Cardiac septum (tissue), 1 donor: ENCODE results near the gene AMBP. TPM values are rescaled to one million over a fixed set of nuclear protein-coding genes. Genes with fewer than 3 reads are reported as not detected.

ENCODE experiments used
- DNase-seq: peaks from one replicate; pipeline ENCODE4 v3.0.0-alpha.2; 2020; ENCODE audit warnings: low spot score
- intact Hi-C: fragments of 100-400 bp; cut with DNase I; formaldehyde crosslinking; loops from one replicate; pipeline ENCODE4 v1.14.0; 2022
- total RNA-seq: library from RNA; stranded (reverse); fragmentation: NEBNext Ultra II Directional; extraction: Animal tissue kit (Norgen Biotek cat#: 25700); gene quantifications from one replicate; pipeline ENCODE4 v1.2.1, GENCODE V29; 2021
- donor health status: DM: no; HTN: no; CAD: no.

Gene AMBP
- total RNA-seq, 1 donor from 2014 or later: not detected

GRCh38 chr9:114027863-114028465, 50.1 kb downstream of the AMBP start:
- DNase-seq: no peak
- intact Hi-C loops: no loop called here

DNA sequence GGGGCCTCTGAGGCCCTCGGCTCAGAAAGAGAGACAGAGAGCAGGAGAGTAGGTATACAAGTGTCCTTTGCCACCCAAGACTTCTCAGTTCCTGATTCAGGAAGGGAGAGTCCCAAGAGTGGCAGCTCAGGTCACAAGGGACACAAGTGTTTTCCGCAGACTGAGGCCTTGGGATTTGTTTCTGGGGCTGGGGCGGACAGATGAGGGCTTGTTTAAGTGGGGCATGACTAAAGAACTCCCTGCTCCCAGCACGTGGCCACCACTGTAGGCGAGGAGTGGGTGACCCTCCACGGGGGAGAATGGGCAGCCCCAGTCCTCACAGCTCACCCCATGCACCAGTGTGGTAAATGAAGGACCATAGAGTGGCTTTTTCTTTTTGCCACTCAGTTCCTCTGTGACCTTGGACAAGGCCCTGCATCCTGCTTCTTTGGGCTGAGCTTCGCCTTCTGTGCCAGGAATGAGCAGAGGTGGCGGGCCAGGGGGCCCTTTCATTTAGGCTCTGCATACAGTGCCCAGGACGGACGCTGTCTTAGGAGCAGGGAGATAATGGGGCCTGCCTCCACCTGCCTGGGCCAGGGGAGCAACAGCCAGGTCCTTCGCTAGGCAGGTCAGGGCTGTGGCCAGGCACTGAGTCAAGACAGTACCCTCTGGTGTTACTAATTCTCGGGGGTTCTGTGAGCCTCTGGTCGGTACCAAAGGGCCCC, 50.8 kb downstream of the AMBP start:
- peak; percentile 72 for DNase-seq
- intact Hi-C loops: no loop called here

GRCh38 chr9:114026335-114026734, 51.8 kb downstream of the AMBP start:
- intact Hi-C loops: no loop called here
- DNase-seq: no peak

DNA sequence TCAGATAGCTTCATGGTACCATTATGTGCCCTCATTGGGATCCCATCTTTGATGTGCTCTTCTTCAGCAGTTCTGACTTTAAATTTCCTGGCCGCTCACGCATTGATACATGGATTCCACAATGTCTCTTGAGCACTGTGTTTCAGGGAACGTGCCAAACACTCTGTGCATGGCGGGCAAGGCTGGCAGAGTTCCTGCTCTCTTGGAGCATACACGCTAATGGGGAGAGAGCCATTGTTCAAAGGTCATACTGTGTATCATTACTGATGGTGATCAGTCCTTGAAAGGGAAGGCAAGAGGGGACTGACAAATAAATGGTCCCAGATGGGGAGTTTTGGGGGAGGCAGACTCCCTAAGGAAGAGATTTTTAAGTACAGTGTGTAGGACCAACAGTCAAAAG, 52.3 kb downstream of the AMBP start:
- no peak for DNase-seq
- intact Hi-C loops: no loop called here

DNA sequence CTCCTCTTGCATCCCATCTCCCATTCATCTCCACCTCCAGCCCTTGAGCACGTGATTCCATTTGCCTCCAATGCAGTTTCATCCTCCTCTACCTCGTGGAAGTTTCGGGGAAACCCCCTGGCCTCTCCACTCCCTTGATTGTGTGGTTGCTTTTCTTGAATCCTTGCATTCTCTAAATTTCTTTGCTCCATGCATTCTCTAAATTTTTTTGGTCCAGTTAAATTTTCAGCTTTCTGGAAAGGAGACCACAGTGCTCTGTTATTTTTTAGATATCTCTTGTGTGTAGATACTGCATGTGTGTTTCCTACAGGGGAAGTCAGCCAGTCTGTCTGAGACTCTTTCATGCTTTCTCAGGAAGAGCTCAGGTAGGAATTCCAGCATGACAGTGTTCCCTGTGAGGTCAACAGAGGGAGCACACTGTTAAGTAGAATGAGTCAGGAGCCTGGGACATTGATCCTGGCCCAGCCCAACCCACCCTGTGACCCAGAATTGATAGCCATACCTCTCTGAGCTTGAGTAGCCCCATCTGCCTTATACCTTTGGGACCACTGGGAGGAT, 52.8 kb downstream of the AMBP start:
- intact Hi-C loops: no loop called here
- no peak for DNase-seq

- DNase-seq: no peak
- intact Hi-C loops: no loop called here
These were observed 54.1 kb downstream of the AMBP start for GRCh38 chr9:114023961-114024360.

GRCh38 chr9:114021578-114021977, 56.5 kb downstream of the AMBP start:
- no peak for DNase-seq
- intact Hi-C loops: no loop called here

DNA sequence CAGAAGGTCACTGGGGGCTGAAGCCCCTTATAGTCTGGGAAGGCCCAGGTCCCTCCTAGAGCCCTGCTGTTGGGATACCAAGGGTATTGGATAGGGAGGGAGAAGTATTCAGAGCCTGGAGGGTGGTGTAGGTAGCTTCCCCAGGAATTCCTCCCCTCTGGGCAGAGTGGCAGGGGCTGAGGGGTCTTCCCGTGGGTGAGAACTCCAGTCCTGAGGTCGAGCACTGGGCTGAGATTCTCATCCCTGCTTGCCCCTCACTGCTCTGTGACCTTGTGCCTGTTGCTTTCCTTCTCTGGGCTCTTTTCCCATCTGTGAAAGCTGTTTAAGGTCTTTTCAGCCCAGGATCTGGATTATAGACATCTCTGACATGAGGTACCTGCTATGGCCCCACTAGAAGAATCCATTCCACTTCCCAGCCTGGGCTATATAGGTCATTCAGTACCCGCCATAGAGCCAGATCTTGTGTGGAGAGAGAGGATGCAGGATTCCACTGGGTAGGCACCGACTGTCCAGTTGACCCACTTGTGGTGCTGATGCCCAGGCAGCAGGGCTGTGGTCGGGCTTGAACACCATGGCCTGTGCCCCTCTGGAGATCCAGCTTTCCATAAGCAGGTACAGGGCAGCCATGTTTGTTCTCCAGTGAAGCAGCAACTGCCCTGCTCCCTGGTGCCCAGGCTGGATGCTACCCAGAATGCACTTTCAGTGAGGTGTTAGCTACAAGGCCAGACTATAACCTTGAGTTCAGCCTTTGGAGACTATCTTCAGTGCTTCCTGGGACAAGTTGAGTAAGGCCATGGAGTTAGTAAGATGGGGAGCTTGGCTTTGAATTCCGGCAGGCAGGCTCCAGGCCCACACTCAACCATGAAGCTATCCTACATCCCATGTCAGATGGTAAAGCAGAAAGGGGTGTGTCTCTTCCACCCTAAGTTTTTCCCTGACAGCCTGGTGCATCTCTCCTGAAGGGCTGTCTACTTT, 60.1 kb downstream of the AMBP start:
- intact Hi-C loops: no loop called here
- DNase-seq: peak; percentile 71

DNA sequence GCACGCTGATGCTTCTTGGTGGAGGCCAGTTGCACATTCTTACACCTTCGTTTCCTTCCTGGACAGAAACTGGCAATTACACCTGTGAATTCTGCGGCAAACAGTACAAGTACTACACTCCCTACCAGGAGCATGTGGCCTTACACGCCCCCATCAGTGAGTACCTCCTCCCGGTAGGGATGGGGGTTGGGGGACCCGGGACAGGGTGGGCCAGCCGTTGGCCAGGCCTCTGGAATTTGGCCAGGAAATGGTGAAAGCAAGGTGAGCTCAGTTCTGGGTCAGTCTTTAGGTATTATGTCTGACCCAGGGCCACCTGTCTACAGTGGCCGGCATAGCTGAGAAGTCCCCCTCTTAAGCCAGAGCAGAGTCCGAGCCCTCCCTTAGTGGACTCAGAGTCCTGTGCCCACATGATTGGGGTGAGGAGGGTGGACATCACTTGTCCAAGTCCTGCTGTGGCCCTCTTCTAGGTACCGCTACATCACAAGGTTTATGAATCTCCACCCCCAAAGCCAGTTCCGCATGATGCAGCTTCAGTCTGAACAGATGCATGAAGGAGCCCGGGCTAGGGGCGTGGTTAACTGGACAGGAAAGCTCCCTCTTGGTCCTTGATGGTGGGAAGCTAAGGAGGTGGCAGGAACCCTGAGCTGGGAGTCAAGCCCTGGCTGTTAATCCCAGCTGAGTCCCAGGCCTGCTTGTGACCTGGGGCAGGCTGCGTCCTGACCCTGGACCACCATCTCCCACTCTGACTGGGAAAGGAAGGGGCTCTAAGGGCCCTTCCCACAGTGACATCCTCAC, 61.3 kb downstream of the AMBP start:
- intact Hi-C loops: no loop called here
- peak; percentile 68 for DNase-seq

DNA sequence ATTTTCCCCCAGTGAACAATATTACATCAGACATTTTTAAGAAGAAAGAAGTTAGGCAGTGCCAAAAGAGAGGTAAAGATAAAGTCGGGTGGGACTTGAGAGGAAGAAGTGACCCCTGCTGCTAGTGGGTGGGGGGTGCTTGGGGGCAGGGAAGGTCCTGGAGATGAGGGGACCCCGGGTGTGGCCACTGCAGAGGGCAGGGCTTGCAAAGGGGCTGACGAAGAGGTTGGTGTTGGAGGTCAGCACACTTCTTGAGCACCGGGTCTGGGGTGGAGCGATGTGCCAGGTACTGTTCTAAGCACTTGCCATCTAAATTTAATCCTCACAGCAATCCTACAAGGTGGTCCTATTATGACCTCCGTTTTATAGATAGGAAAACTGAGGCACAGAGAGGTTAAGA, 62.0 kb downstream of the AMBP start:
- intact Hi-C loops: no loop called here
- DNase-seq: peak; percentile 44

DNA sequence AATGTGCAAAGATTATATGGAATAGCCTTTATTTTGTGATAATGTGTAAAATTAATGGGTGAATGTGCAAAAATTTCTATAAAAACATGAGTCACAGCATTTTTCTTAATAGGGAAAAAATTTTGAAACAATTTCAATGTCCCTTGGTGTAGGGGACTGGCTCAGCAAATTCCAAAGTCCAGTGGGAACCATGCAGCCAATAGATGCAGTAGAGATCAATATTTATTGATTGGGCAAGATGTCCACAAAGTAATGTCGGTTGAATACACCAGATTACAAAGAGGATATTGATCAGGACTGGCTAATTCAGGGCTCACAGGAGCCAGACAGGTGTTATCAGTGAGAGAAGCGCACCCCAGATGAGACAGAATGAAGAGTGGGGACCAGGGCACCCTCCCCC, 62.5 kb downstream of the AMBP start:
- peak; percentile 5 for DNase-seq
- intact Hi-C loops: no loop called here

DNA sequence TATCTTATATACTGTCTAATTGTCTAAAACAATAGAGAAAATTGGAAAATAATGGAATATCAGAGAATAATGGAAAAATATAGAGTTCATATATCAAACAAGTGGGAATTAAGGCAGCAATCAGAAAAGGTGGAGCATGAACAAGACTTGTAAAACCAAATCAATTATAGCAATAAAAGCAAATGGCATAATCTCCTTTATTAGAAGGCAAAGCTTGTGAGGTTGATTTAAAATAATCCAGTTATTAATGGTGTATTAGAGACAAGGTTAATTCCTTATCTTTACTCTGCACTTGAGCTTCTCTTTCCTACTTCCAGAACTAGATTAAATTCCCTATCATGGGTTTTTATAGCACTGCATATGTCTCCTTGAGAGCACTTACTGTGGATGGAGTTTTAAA, 64.1 kb downstream of the AMBP start:
- DNase-seq: no peak
- intact Hi-C loops: no loop called here

GRCh38 chr9:114012126-114012525, 66.0 kb downstream of the AMBP start:
- intact Hi-C loops: no loop called here
- DNase-seq: peak; percentile 27

GRCh38 chr9:114011313-114011712, 66.8 kb downstream of the AMBP start:
- intact Hi-C loops: no loop called here
- DNase-seq: peak; percentile 39

Other genes with a start within 250 kb of the AMBP start
- 1.7 TPM for gene ZNF618, start 202.0 kb downstream of the AMBP start, total RNA-seq
- gene KIF12, start 21.0 kb upstream of the AMBP start, total RNA-seq: not detected
- gene COL27A1, start 77.2 kb upstream of the AMBP start, total RNA-seq: 12.8 TPM
- not detected for gene ORM1, start 244.8 kb upstream of the AMBP start, total RNA-seq